ENCODE data around the gene NR2F6. TPM values are rescaled to one million over a fixed set of nuclear protein-coding genes. Genes with fewer than 3 reads are reported as not detected.
"Not testable (repeated sequence)": the region's sequence is repeated elsewhere in the genome, so short reads cannot be mapped to it uniquely, and the experiment has no call there.

The NR2F6 gene
- total and polyA plus RNA-seq, 5 donors from 2014 or later, result 0.52 to 3.2 (median 0.86) TPM

DNA sequence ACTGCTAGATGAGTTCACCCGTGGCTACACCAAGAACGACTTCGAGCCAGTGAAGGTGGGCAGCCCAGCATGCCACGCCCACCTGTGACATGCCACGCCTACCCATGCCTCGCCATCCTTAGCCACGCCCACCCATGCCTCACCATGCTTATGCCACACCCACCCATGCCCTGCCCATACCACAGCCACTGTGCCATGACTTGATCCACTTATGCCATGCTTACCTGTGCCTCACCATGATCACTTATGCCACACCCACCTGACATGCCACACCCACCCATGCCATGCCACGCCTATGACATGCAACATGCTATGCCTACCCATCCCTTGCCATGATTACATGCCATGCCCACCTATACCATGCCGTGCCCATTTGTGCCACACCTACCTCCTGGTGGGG lies 43.5 kb downstream of the NR2F6 start:
- no peaks in the 10 kb centered on the region for H3K9me3 ChIP-seq (ENCODE audit: control insufficient read depth in 2 of 2, low read length in 2 of 2)
- peak overlapping the region in 1 of 3 donors; percentile 46 for H3K27ac Mint-ChIP-seq
- no peak overlapping the region for H3K27ac ChIP-seq (ENCODE audit: insufficient read depth, low read length, poor library complexity, severe bottlenecking)
- H3K4me3 Mint-ChIP-seq, result no peak overlapping the region
- no peaks in the 10 kb centered on the region for H3K27me3 ChIP-seq (ENCODE audit: control insufficient read depth, insufficient read depth, low read length)
- peaks cover 0 to 2% (median under 1%) of the 10 kb centered on the region in 4 donors for H3K4me1 Mint-ChIP-seq
- H3K4me1 ChIP-seq (ENCODE audit: control insufficient read depth, insufficient read depth, low read length, poor library complexity, severe bottlenecking), result no peaks in the 10 kb centered on the region
- H3K9me3 Mint-ChIP-seq, result no peaks in the 10 kb centered on the region
- peaks cover 45% of the 10 kb centered on the region for H3K36me3 Mint-ChIP-seq
- DNase-seq (peak in 1 of 3 donors; percentile 34), ATAC-seq (ENCODE audit: low read depth in 2 of 2) (peak in 1 of 2 donors; percentile 12)
- no peaks in the 10 kb centered on the region for H3K27me3 Mint-ChIP-seq
- H3K4me3 ChIP-seq (ENCODE audit: low read depth, low read length), result no peak overlapping the region
- peaks cover 61% of the 10 kb centered on the region for H3K36me3 ChIP-seq (ENCODE audit: control insufficient read depth, insufficient read depth, low read length)

DNA sequence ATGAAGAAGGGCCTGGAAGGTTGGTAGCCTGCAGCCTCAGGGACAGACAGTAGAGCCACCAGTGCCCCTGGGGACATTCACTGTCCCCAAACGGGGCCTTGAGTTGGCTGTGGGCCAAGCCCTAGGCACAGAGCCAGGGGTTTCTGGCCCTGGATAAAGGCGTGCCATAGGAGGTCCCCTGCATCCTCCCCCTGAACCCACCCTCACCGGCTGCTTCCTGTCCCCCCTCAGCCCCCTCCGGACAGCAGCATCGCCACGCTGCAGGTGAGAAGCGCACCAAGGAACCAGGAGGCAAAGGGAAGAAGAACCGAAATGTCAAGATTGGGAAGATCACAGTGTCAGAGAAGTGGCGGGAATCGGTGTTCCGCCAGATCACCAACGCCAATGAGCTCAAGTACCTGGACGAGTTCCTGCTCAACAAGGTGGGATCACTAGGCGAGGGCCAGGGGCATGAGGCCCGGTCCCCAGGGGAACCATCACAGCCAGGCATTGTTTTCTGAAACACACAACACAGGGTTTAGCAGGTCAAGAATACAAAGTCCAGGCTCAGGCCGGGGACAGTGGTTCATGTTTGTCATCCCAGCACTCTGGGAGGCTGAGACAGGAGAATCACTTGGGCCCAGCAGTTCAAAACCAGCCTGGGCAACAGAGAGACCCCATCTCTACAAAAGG lies 45.2 kb downstream of the NR2F6 start:
- H3K4me3 Mint-ChIP-seq, result no peak overlapping the region
- no peak overlapping the region for H3K27ac ChIP-seq (ENCODE audit: insufficient read depth, low read length, poor library complexity, severe bottlenecking)
- H3K36me3 ChIP-seq (ENCODE audit: control insufficient read depth, insufficient read depth, low read length), result peaks cover 62% of the 10 kb centered on the region
- H3K9me3 Mint-ChIP-seq, result no peaks in the 10 kb centered on the region
- H3K4me1 ChIP-seq (ENCODE audit: control insufficient read depth, insufficient read depth, low read length, poor library complexity, severe bottlenecking), result no peaks in the 10 kb centered on the region
- DNase-seq (no peak), ATAC-seq (ENCODE audit: low read depth in 2 of 2) (no peak)
- H3K27me3 ChIP-seq (ENCODE audit: control insufficient read depth, insufficient read depth, low read length), result no peaks in the 10 kb centered on the region
- H3K27ac Mint-ChIP-seq, result peak overlapping the region in 1 of 3 donors; percentile 60
- H3K36me3 Mint-ChIP-seq, result peaks cover 56% of the 10 kb centered on the region
- H3K4me1 Mint-ChIP-seq, result peaks cover 0 to 4% (median 2%) of the 10 kb centered on the region in 4 donors
- H3K4me3 ChIP-seq (ENCODE audit: low read depth, low read length), result no peak overlapping the region
- no peaks in the 10 kb centered on the region for H3K27me3 Mint-ChIP-seq
- H3K9me3 ChIP-seq (ENCODE audit: control insufficient read depth in 2 of 2, low read length in 2 of 2), result no peaks in the 10 kb centered on the region

DNA sequence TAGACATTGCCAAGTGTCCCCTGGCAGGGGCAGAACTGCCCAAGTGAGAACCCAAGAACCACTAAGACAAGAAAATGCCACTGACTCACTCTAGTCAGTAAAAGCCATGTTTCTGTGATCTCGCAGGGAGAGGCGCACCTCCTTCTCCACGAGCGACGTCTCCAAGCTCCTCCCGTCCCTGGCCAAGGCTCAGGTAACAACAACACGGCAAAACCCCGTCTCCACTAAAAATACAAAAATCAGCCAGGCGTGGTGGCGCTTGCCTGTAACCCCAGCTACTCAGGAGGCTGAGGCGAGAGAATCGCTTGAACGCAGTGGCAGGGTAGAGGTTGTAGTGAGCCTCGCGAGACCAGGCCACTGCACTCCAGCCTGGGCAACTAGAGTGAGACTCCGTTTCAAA lies 48.1 kb downstream of the NR2F6 start:
- Histone ChIP-seq H3K4me3 (ENCODE audit: low read depth, low read length) (no peak overlapping the region), H3K27ac (ENCODE audit: insufficient read depth, low read length, poor library complexity, severe bottlenecking) (no peak overlapping the region), H3K36me3 (ENCODE audit: control insufficient read depth, insufficient read depth, low read length) (peaks cover 77% of the 10 kb centered on the region), H3K27me3 (ENCODE audit: control insufficient read depth, insufficient read depth, low read length) (no peaks in the 10 kb centered on the region), H3K9me3 (ENCODE audit: control insufficient read depth in 2 of 2, low read length in 2 of 2) (no peaks in the 10 kb centered on the region), H3K4me1 (ENCODE audit: control insufficient read depth, insufficient read depth, low read length, poor library complexity, severe bottlenecking) (no peaks in the 10 kb centered on the region)
- ATAC-seq (ENCODE audit: low read depth in 2 of 2) (no peak), DNase-seq (no peak)
- Mint-ChIP-seq H3K36me3 (peaks cover 46% of the 10 kb centered on the region), H3K27ac (peak overlapping the region in 1 of 3 donors; percentile 70), H3K4me3 (no peak overlapping the region), H3K9me3 (no peaks in the 10 kb centered on the region), H3K27me3 (no peaks in the 10 kb centered on the region), H3K4me1 (peaks cover 0 to 4% (median 1%) of the 10 kb centered on the region in 4 donors)

DNA sequence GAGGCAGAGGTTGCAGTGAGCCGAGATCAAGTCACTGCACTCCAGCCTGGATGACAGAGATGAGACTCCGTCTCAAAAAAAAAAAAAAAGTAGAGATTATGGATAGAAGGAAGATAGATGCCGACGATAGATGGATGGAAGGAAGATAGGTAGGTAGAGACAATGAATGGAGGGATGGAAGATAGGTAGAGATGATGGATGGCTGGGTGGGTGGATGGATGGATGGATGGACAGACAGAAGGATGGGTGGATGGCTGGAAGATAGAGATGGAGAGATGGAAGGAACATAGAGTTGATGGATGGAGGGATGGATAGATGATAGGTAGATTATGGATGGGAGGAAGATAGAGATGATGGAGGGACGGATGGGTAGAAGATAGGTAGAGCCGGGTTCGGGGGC lies 49.1 kb downstream of the NR2F6 start:
- H3K4me1 ChIP-seq (ENCODE audit: control insufficient read depth, insufficient read depth, low read length, poor library complexity, severe bottlenecking), result no peaks in the 10 kb centered on the region
- Mint-ChIP-seq H3K27me3 (no peaks in the 10 kb centered on the region), H3K9me3 (no peaks in the 10 kb centered on the region), H3K4me1 (peaks cover 0 to 2% (median 1%) of the 10 kb centered on the region in 4 donors), H3K27ac (no peak overlapping the region), H3K36me3 (peaks cover 36% of the 10 kb centered on the region), H3K4me3 (no peak overlapping the region)
- H3K9me3 ChIP-seq (ENCODE audit: control insufficient read depth in 2 of 2, low read length in 2 of 2), result no peaks in the 10 kb centered on the region
- H3K36me3 ChIP-seq (ENCODE audit: control insufficient read depth, insufficient read depth, low read length), result peaks cover 72% of the 10 kb centered on the region
- DNase-seq (no peak), ATAC-seq (ENCODE audit: low read depth in 2 of 2) (no peak)
- no peak overlapping the region for H3K4me3 ChIP-seq (ENCODE audit: low read depth, low read length)
- no peaks in the 10 kb centered on the region for H3K27me3 ChIP-seq (ENCODE audit: control insufficient read depth, insufficient read depth, low read length)
- H3K27ac ChIP-seq (ENCODE audit: insufficient read depth, low read length, poor library complexity, severe bottlenecking), result no peak overlapping the region

DNA sequence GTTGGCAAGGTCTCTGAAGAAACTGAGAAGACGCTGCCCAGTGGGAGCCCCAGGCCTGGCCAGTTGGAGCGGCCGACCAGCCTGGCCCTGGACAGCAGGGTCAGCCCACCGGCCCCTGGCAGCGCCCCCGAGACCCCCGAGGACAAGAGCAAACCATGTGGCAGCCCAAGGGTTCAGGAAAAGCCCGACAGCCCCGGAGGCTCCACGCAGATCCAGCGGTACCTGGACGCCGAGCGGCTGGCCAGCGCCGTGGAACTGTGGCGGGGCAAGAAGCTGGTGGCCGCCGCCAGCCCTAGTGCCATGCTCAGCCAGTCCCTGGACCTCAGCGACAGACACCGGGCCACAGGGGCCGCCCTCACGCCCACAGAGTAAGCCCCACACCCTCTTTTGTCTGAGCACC lies 50.6 kb downstream of the NR2F6 start:
- H3K36me3 Mint-ChIP-seq, result peaks cover 38% of the 10 kb centered on the region
- no peak overlapping the region for H3K27ac Mint-ChIP-seq
- H3K27me3 Mint-ChIP-seq, result no peaks in the 10 kb centered on the region

DNA sequence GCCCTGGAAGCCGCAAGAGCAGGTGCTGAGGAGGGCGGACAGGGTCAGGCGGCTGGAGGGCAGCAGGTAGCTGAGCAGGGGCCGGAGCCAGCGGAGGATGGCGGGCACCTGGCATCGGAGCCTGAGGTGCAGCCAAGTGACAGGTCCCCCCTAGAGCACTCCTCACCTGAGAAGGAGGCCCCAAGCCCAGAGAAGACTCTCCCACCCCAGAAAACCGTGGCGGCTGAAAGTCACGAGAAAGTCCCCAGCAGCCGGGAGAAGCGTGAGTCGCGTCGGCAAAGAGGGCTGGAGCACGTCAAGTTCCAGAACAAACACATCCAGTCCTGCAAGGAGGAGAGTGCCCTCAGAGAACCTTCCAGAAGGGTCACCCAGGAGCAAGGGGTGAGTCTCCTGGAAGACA lies 51.1 kb downstream of the NR2F6 start:
- no peak overlapping the region for H3K27ac ChIP-seq (ENCODE audit: insufficient read depth, low read length, poor library complexity, severe bottlenecking)
- H3K4me1 Mint-ChIP-seq, result peaks cover 0 to 2% (median 1%) of the 10 kb centered on the region in 4 donors
- DNase-seq (no peak), ATAC-seq (ENCODE audit: low read depth in 2 of 2) (no peak)
- no peak overlapping the region for H3K4me3 Mint-ChIP-seq
- H3K9me3 Mint-ChIP-seq, result no peaks in the 10 kb centered on the region
- H3K27me3 ChIP-seq (ENCODE audit: control insufficient read depth, insufficient read depth, low read length), result no peaks in the 10 kb centered on the region
- H3K27me3 Mint-ChIP-seq, result no peaks in the 10 kb centered on the region
- no peak overlapping the region for H3K27ac Mint-ChIP-seq
- no peaks in the 10 kb centered on the region for H3K4me1 ChIP-seq (ENCODE audit: control insufficient read depth, insufficient read depth, low read length, poor library complexity, severe bottlenecking)
- no peak overlapping the region for H3K4me3 ChIP-seq (ENCODE audit: low read depth, low read length)
- peaks cover 70% of the 10 kb centered on the region for H3K36me3 ChIP-seq (ENCODE audit: control insufficient read depth, insufficient read depth, low read length)
- no peaks in the 10 kb centered on the region for H3K9me3 ChIP-seq (ENCODE audit: control insufficient read depth in 2 of 2, low read length in 2 of 2)
- peaks cover 36% of the 10 kb centered on the region for H3K36me3 Mint-ChIP-seq

More for the DNA sequence above, 50.6 kb downstream of the NR2F6 start:
- DNase-seq, result no peak
- Mint-ChIP-seq H3K4me3 (no peak overlapping the region), H3K9me3 (no peaks in the 10 kb centered on the region), H3K4me1 (peaks cover 0 to 2% (median 1%) of the 10 kb centered on the region in 4 donors)
- H3K27ac ChIP-seq (ENCODE audit: insufficient read depth, low read length, poor library complexity, severe bottlenecking), result no peak overlapping the region
- no peaks in the 10 kb centered on the region for H3K9me3 ChIP-seq (ENCODE audit: control insufficient read depth in 2 of 2, low read length in 2 of 2)
- no peaks in the 10 kb centered on the region for H3K27me3 ChIP-seq (ENCODE audit: control insufficient read depth, insufficient read depth, low read length)
- H3K36me3 ChIP-seq (ENCODE audit: control insufficient read depth, insufficient read depth, low read length), result peaks cover 71% of the 10 kb centered on the region
- no peaks in the 10 kb centered on the region for H3K4me1 ChIP-seq (ENCODE audit: control insufficient read depth, insufficient read depth, low read length, poor library complexity, severe bottlenecking)
- no peak overlapping the region for H3K4me3 ChIP-seq (ENCODE audit: low read depth, low read length)
- ATAC-seq (ENCODE audit: low read depth in 2 of 2), result no peak

DNA sequence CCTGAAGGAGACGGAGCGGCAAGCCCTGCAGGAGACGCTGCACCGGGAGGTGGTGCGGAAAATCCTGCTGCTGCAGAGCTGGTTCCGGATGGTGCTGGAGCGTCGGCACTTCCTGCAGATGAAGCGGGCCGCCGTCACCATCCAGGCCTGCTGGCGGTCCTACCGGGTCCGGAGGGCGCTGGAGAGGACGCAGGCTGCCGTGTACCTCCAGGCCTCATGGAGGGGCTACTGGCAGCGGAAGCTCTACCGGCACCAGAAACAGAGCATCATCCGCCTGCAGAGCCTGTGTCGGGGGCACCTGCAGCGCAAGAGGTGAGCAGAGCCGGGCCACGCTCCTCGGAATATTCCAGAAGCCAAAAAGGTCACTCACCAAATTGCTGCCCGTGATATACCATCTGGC lies 53.0 kb downstream of the NR2F6 start:
- no peaks in the 10 kb centered on the region for H3K9me3 ChIP-seq (ENCODE audit: control insufficient read depth in 2 of 2, low read length in 2 of 2)
- no peak overlapping the region for H3K4me3 ChIP-seq (ENCODE audit: low read depth, low read length)
- no peak overlapping the region for H3K27ac ChIP-seq (ENCODE audit: insufficient read depth, low read length, poor library complexity, severe bottlenecking)
- Mint-ChIP-seq H3K36me3 (peaks cover 29% of the 10 kb centered on the region), H3K4me3 (no peak overlapping the region), H3K9me3 (no peaks in the 10 kb centered on the region), H3K27me3 (no peaks in the 10 kb centered on the region), H3K4me1 (peaks cover 0 to 2% (median 1%) of the 10 kb centered on the region in 4 donors), H3K27ac (no peak overlapping the region)
- no peaks in the 10 kb centered on the region for H3K27me3 ChIP-seq (ENCODE audit: control insufficient read depth, insufficient read depth, low read length)
- ATAC-seq (ENCODE audit: low read depth in 2 of 2) (no peak), DNase-seq (no peak)
- H3K36me3 ChIP-seq (ENCODE audit: control insufficient read depth, insufficient read depth, low read length), result peaks cover 73% of the 10 kb centered on the region
- H3K4me1 ChIP-seq (ENCODE audit: control insufficient read depth, insufficient read depth, low read length, poor library complexity, severe bottlenecking), result no peaks in the 10 kb centered on the region

DNA sequence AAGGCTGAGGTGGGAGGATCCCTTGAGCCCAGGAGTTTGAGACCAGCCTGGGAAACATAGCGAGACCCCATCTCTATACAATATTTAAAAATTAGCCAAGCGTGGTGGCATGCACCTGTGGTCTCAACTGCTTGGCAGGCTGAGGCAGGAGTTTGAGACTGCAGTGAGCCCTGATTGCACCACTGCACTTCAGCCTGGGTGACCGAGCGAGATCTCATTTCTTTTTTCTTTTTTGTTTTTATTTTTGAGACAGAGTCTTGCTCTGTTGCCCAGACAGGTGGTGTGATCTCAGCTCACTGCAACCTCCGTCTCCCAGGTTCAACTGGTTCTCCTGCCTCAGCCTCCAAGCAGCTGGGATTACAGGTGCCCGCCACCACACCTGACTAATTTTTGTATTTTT lies 54.0 kb downstream of the NR2F6 start:
- H3K27me3 Mint-ChIP-seq; H3K9me3 Mint-ChIP-seq; H3K4me3 Mint-ChIP-seq; H3K4me1 Mint-ChIP-seq; H3K4me1 ChIP-seq (ENCODE audit: control insufficient read depth, insufficient read depth, low read length, poor library complexity, severe bottlenecking); H3K9me3 ChIP-seq (ENCODE audit: control insufficient read depth in 2 of 2, low read length in 2 of 2); DNase-seq; H3K4me3 ChIP-seq (ENCODE audit: low read depth, low read length); H3K27ac ChIP-seq (ENCODE audit: insufficient read depth, low read length, poor library complexity, severe bottlenecking); H3K27ac Mint-ChIP-seq; H3K27me3 ChIP-seq (ENCODE audit: control insufficient read depth, insufficient read depth, low read length); ATAC-seq (ENCODE audit: low read depth in 2 of 2): not testable (repeated sequence)
- peaks cover 72% of the 10 kb centered on the region for H3K36me3 ChIP-seq (ENCODE audit: control insufficient read depth, insufficient read depth, low read length)
- H3K36me3 Mint-ChIP-seq, result peaks cover 19% of the 10 kb centered on the region
